ENCODE data around the gene PTPRG.

The PTPRG gene

DNA sequence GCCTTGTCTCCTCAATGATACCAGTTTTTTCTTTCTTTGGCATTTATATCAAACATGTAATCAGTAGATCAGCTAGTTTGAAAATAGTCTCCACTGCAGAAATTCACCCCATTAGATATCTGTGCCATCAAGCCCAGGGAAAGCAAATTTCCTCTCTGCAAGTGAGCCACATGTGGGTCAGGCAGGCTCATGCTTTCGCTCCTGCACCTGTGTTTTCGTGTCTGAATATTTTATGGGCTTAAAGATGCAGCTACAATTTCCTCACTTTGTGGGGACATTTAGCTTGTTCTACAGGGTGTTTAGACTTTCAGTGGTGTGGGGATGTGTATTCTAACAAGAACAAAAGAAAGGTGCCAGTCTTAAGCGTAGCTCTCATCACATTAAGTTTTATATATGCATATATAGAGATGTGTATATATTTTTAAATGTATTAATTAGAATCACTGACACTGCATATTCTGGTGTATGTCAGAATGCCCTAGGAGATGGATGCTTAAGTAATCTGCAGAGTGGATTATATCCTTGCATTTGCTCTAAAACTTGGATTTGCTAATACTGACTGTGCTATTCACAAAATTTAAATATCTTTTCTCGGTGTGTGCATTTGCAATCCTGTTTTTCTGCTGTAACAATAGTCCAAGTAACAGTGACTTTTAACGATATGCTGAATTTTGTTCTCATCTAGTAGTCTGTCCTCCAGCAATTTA lies 372.6 kb downstream of the PTPRG start:
- TF ChIP-seq TCF12 (IDR thresholded peaks at IDR 0.05; ENCODE audit: low read depth), result no peak

DNA sequence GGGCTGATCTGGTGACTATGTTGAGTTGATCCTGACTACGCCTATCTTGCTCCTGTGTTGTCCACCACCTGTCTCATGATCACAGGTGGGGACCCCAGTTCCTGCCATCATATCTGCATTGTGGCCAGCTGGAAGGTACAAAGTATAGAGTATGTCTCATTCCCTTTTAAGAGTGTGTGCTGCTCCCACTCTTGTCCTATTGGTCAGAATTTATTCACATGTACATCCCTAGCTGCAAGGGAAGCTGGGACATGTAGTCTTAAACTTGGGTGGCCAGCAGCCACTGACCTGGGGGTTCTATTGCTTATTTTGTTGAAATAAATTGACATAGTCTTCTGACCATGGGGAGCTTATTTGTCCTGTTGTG lies 373.1 kb downstream of the PTPRG start:
- TF ChIP-seq YY1 (IDR thresholded peaks at IDR 0.05; ENCODE audit: low read depth), result no peak
- no peak for TF ChIP-seq ZBTB7A (IDR thresholded peaks at IDR 0.05; ENCODE audit: low read depth)
- TF ChIP-seq CREB1 (IDR thresholded peaks at IDR 0.05; ENCODE audit: low read depth), result no peak
- no peak for TF ChIP-seq RAD21 (IDR thresholded peaks at IDR 0.05; ENCODE audit: low read depth)

DNA sequence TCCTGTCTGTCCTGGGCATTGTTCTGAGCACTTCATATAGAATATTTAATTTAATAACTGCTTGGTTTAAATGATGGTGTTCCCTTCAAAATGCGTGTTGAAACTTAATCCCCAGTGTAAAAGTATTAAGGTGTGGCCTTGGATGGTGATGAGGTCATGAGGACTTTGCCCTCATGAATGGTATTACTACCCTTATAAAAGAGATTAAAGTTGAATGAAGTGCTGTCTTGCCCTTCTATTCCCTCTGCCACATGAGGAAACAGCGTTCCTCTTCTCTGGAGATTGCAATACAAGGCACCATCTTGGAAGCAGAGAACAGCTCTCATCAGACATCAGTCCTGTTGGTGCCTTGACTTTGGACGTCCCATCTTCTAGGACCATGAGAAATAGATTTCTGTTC lies 374.4 kb downstream of the PTPRG start:
- no peak for TF ChIP-seq NFIC (IDR thresholded peaks at IDR 0.05)
- TF ChIP-seq, protein P1, sequence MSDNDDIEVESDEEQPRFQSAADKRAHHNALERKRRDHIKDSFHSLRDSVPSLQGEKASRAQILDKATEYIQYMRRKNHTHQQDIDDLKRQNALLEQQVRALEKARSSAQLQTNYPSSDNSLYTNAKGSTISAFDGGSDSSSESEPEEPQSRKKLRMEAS (IDR thresholded peaks at IDR 0.05), result no peak
- no peak for TF ChIP-seq TAF1 (IDR thresholded peaks at IDR 0.05; ENCODE audit: low read depth)
- no peak for TF ChIP-seq CREB1 (IDR thresholded peaks at IDR 0.05; ENCODE audit: low read depth)
- no peak for TF ChIP-seq TEAD4 (IDR thresholded peaks at IDR 0.05)
- TF ChIP-seq ZBTB7A (IDR thresholded peaks at IDR 0.05; ENCODE audit: low read depth), result no peak
- TF ChIP-seq, protein P2, sequence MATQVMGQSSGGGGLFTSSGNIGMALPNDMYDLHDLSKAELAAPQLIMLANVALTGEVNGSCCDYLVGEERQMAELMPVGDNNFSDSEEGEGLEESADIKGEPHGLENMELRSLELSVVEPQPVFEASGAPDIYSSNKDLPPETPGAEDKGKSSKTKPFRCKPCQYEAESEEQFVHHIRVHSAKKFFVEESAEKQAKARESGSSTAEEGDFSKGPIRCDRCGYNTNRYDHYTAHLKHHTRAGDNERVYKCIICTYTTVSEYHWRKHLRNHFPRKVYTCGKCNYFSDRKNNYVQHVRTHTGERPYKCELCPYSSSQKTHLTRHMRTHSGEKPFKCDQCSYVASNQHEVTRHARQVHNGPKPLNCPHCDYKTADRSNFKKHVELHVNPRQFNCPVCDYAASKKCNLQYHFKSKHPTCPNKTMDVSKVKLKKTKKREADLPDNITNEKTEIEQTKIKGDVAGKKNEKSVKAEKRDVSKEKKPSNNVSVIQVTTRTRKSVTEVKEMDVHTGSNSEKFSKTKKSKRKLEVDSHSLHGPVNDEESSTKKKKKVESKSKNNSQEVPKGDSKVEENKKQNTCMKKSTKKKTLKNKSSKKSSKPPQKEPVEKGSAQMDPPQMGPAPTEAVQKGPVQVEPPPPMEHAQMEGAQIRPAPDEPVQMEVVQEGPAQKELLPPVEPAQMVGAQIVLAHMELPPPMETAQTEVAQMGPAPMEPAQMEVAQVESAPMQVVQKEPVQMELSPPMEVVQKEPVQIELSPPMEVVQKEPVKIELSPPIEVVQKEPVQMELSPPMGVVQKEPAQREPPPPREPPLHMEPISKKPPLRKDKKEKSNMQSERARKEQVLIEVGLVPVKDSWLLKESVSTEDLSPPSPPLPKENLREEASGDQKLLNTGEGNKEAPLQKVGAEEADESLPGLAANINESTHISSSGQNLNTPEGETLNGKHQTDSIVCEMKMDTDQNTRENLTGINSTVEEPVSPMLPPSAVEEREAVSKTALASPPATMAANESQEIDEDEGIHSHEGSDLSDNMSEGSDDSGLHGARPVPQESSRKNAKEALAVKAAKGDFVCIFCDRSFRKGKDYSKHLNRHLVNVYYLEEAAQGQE (IDR thresholded peaks at IDR 0.05; ENCODE audit: low read depth), result no peak
- no peak for TF ChIP-seq EP300 (IDR thresholded peaks at IDR 0.05; ENCODE audit: borderline replicate concordance)
- TF ChIP-seq FOXM1 (IDR thresholded peaks at IDR 0.05; ENCODE audit: borderline replicate concordance, low read depth), result no peak
- TF ChIP-seq, protein P3, sequence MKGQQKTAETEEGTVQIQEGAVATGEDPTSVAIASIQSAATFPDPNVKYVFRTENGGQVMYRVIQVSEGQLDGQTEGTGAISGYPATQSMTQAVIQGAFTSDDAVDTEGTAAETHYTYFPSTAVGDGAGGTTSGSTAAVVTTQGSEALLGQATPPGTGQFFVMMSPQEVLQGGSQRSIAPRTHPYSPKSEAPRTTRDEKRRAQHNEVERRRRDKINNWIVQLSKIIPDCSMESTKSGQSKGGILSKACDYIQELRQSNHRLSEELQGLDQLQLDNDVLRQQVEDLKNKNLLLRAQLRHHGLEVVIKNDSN (IDR thresholded peaks at IDR 0.05), result no peak

DNA sequence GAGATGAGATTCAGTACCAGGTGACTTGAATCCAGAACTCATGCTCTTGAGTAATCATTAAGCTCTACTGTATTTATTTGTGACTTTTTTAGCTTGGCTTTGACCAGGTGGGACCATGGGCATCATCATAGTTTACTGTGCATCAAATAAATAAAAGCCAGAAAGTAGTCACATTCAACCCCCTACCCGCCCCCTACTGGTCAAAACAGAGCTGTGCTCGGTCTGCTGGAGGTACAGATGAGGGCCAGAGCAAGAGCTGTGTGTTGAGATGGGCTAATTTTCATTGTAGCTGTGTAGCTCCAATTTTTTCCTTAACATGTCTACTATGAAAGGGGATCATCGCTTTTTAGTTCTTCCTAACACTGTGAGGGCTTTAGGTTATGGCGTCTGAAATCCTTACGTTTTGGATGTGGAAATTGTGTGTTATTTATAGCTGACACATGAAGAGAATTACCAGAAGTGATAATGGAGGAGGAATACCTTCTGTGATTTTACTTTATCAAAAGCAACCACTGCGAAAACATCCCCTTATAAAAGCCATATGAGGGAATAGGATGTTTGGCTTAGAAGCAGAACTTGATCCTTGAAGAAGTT lies 375.1 kb downstream of the PTPRG start:
- TF ChIP-seq RAD21 (IDR thresholded peaks at IDR 0.05; ENCODE audit: low read depth) (peak; percentile 58), NFIC (IDR thresholded peaks at IDR 0.05) (no peak)

DNA sequence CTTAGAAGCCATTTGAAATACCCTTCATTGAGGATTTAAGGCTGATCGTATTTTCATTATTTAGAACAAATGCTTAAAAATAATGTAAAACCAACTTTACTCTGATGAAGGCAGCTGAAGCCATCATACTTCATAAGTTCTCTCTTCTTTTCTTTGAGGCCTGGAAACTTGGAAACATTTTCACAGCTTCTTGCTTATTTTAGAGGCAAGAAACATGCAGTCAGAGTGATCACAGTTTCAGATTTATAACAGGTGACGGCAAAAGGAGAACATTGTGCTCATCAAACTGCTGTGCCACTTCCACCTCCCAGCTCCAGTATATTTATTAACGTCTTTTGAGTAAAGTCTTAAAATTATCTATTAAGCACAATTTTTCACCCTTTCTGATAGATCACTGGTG lies 376.1 kb downstream of the PTPRG start:
- no peak for TF ChIP-seq EGR1 (IDR thresholded peaks at IDR 0.05)
- TF ChIP-seq, protein P2 (IDR thresholded peaks at IDR 0.05; ENCODE audit: low read depth), result no peak
- no peak for TF ChIP-seq TCF12 (IDR thresholded peaks at IDR 0.05; ENCODE audit: low read depth)
- TF ChIP-seq CREB1 (IDR thresholded peaks at IDR 0.05; ENCODE audit: low read depth), result no peak
- TF ChIP-seq NFIC (IDR thresholded peaks at IDR 0.05), result no peak
- TF ChIP-seq ZBTB7A (IDR thresholded peaks at IDR 0.05; ENCODE audit: low read depth), result no peak
- no peak for TF ChIP-seq CEBPB (IDR thresholded peaks at IDR 0.05)
- TF ChIP-seq, protein P1 (IDR thresholded peaks at IDR 0.05), result no peak
- no peak for TF ChIP-seq TEAD4 (IDR thresholded peaks at IDR 0.05)
- no peak for TF ChIP-seq YY1 (IDR thresholded peaks at IDR 0.05; ENCODE audit: low read depth)
- no peak for TF ChIP-seq TAF1 (IDR thresholded peaks at IDR 0.05; ENCODE audit: low read depth)
- TF ChIP-seq, protein P3 (IDR thresholded peaks at IDR 0.05), result no peak
- no peak for TF ChIP-seq RAD21 (IDR thresholded peaks at IDR 0.05; ENCODE audit: low read depth)
- TF ChIP-seq FOXM1 (IDR thresholded peaks at IDR 0.05; ENCODE audit: borderline replicate concordance, low read depth), result no peak
- no peak for TF ChIP-seq EP300 (IDR thresholded peaks at IDR 0.05; ENCODE audit: borderline replicate concordance)

DNA sequence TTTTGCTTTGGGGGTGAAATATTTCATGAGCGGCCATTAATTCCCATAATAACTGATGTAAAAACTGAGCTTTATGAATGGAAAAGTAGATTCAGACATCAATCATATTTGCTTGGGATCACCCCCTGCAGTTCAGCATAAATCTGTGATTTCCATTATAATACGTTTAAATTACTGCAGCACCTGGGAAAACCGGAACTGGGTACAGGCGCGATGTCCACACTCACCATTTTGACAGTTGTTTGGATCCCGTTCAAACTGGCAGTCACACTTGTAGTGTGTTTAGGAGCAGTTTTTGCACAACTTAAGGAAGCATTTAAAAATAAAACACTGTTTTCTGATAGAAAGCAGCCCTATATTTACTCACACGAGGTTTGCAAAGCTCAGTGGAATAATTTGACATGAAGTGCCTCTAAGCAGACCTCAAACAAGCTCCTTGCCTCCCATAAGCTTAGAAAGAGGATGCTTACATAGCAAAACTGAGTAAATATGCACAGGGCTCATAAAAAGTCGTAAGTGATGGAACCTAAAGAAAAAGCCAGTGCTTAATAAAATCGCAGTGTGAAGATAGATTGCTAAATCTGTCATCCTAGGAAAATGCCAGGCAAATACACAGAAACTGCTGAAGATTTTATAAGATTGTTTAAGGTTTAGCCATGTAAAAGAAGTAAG lies 377.6 kb downstream of the PTPRG start:
- TF ChIP-seq NFIC (IDR thresholded peaks at IDR 0.05) (no peak), CEBPB (IDR thresholded peaks at IDR 0.05) (no peak), CREB1 (IDR thresholded peaks at IDR 0.05; ENCODE audit: low read depth) (no peak), ZBTB7A (IDR thresholded peaks at IDR 0.05; ENCODE audit: low read depth) (no peak), FOXM1 (IDR thresholded peaks at IDR 0.05; ENCODE audit: borderline replicate concordance, low read depth) (no peak), EGR1 (IDR thresholded peaks at IDR 0.05) (no peak), TAF1 (IDR thresholded peaks at IDR 0.05; ENCODE audit: low read depth) (no peak), YY1 (IDR thresholded peaks at IDR 0.05; ENCODE audit: low read depth) (no peak), TEAD4 (IDR thresholded peaks at IDR 0.05) (no peak), RAD21 (IDR thresholded peaks at IDR 0.05; ENCODE audit: low read depth) (no peak), TCF12 (IDR thresholded peaks at IDR 0.05; ENCODE audit: low read depth) (no peak), EP300 (IDR thresholded peaks at IDR 0.05; ENCODE audit: borderline replicate concordance) (no peak)
- TF ChIP-seq, protein P3 (IDR thresholded peaks at IDR 0.05), result no peak
- TF ChIP-seq, protein P1 (IDR thresholded peaks at IDR 0.05), result no peak
- TF ChIP-seq, protein P2 (IDR thresholded peaks at IDR 0.05; ENCODE audit: low read depth), result no peak
